PC-3 (cell line): ENCODE measurements around the gene CREBRF. TPM values are rescaled to one million over a fixed set of nuclear protein-coding genes. Genes with fewer than 3 reads are reported as not detected.

Source experiments
- ATAC-seq: fragments of 200-7000 bp; cut with Tn5 transposase; 2 replicates; pipeline ENCODE4 v1.9.1; 2020; ENCODE audit warnings: mild to moderate bottlenecking, moderate library complexity
- BruUV-seq: library from RNA; stranded (reverse); fragments of 400-500 nt; replicated peaks from 2 replicates; lab custom pipeline; 2021; lab: Mats Ljungman, UMichigan
- CTCF ChIA-PET: fragments of 300-600 bp; sonication (Branson Sonifier 250); formaldehyde crosslinking; loops from one replicate; lab custom pipeline; 2022; ENCODE audit warnings: antibody characterized with exemption; lab: Charles Lee
- POLR2A ChIA-PET: fragments of 300-600 bp; sonication (Branson Sonifier 250); formaldehyde crosslinking; loops from one replicate; lab custom pipeline; 2022; ENCODE audit warnings: antibody characterized with exemption; ENCODE audit not compliant: unreplicated experiment; lab: Charles Lee
- DNase-seq: peaks from one replicate; pipeline ENCODE4 v3.0.0-alpha.2; 2015
- H2AFZ ChIP-seq: fragments of 300-600 bp; sonication (generic); 2 replicates; pipeline ENCODE4 v1.6.0; 2016; ENCODE audit warnings: antibody characterized with exemption, low read length
- H3F3A ChIP-seq: fragments of 300-600 bp; sonication (generic); one replicate; pipeline ENCODE4 v1.6.0; 2017; ENCODE audit warnings: antibody characterized with exemption, low read length, control low read depth, mild to moderate bottlenecking; ENCODE audit not compliant: unreplicated experiment
- H3K27ac ChIP-seq: fragments of 300-600 bp; sonication (generic); 2 replicates; pipeline ENCODE4 v1.5.1; 2016; ENCODE audit warnings: mild to moderate bottlenecking, low read length
- H3K27me3 ChIP-seq: fragments of 300-600 bp; sonication (generic); 2 replicates; pipeline ENCODE4 v1.6.1; 2016; ENCODE audit warnings: low read length, mixed read lengths
- H3K36me3 ChIP-seq: fragments of 300-600 bp; sonication (generic); 2 replicates; pipeline ENCODE4 v1.6.1; 2016; ENCODE audit warnings: low read depth, mixed run types, low read length, mixed read lengths
- H3K4me1 ChIP-seq: fragments of 300-600 bp; sonication (generic); 2 replicates; pipeline ENCODE4 v1.5.1; 2016; ENCODE audit warnings: low read length; ENCODE audit not compliant: insufficient read depth
- H3K4me2 ChIP-seq: fragments of 300-600 bp; sonication (generic); 2 replicates; pipeline ENCODE4 v1.6.0; 2016; ENCODE audit warnings: low read length
- H3K4me3 ChIP-seq: fragments of 300-600 bp; sonication (generic); 2 replicates; pipeline ENCODE4 v1.5.1; 2016; ENCODE audit warnings: mild to moderate bottlenecking, low read length, mixed read lengths
- H3K79me2 ChIP-seq: fragments of 300-600 bp; sonication (generic); 2 replicates; pipeline ENCODE4 v1.6.1; 2017; ENCODE audit warnings: low read length, mixed read lengths
- H3K9ac ChIP-seq: fragments of 300-600 bp; sonication (generic); 2 replicates; pipeline ENCODE4 v1.6.0; 2016; ENCODE audit warnings: mild to moderate bottlenecking, low read length
- H3K9me2 ChIP-seq: fragments of 300-600 bp; sonication (generic); replicated peaks from 2 replicates; pipeline ENCODE4 v1.6.1; 2016; ENCODE audit warnings: mixed run types, low read length, mixed read lengths
- H3K9me3 ChIP-seq: fragments of 300-600 bp; sonication (generic); 2 replicates; pipeline ENCODE4 v1.6.1; 2016; ENCODE audit warnings: low read length, mixed read lengths
- H4K20me1 ChIP-seq: fragments of 300-600 bp; sonication (generic); 2 replicates; pipeline ENCODE4 v1.6.1; 2016; ENCODE audit warnings: low read length, mixed read lengths
- EZH2 ChIP-seq: fragments of 300-600 bp; sonication (generic); IDR thresholded peaks from one replicate; pipeline ENCODE4 v1.6.1; 2017; ENCODE audit warnings: antibody characterized with exemption, mild to moderate bottlenecking, low read length; ENCODE audit not compliant: unreplicated experiment
- EZH2phosphoT487 ChIP-seq: fragments of 300-600 bp; sonication (generic); IDR thresholded peaks from 2 replicates; pipeline ENCODE4 v1.6.1; 2018; ENCODE audit warnings: mild to moderate bottlenecking, antibody characterized with exemption, low read length, borderline replicate concordance
- intact Hi-C: fragments of 100-400 bp; cut with micrococcal nuclease; formaldehyde crosslinking; loops from 2 replicates; pipeline ENCODE4 v1.9.0; 2023
- total RNA-seq: library from RNA; depleted of rRNA; stranded (reverse); fragments of >200 nt; gene quantifications from 2 replicates; pipeline ENCODE4 v1.2.3, GENCODE V29; 2014
- TF ChIP-seq, protein P1 (sequence below): fragments of 300-600 bp; sonication (generic); conservative IDR thresholded peaks from 2 replicates; pipeline ENCODE4 v1.5.1; 2017; ENCODE audit warnings: antibody characterized with exemption, low read depth, mild to moderate bottlenecking, low read length

CREBRF gene
- total RNA-seq, 1 experiment from 2014 or later: 4.9 TPM

DNA sequence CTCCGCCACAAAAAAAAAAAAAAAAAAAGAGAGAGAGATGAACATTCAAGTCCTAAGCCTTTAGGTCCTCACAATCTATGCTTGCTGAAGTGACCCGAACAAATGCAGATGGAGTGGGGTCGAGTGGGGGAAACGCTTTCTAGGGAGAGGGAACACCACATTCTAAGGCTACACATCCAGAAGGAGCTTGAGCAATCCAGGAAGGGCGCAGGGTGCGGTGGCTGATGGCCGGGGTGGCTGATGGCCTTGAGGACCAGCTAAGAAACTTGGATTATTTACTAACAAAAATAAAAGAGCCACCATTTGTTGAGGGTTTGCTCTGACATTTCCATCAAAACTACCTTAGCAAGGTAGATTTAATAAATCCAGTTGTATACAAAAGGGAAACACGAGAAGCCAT is 87.4 kb downstream of the CREBRF start:
- Histone ChIP-seq H3F3A (no peaks in the 10 kb centered on the region), H3K27ac (no peak overlapping the region), H3K4me2 (peak overlapping the region; percentile 42), H3K36me3 (peaks cover 5% of the 10 kb centered on the region; the same call in 1 of the 2 replicates), H3K27me3 (no peaks in the 10 kb centered on the region), H3K4me3 (no peak overlapping the region; the same call in 1 of the 2 replicates), H3K9me2 (no peaks in the 10 kb centered on the region), H3K9ac (peak overlapping the region; percentile 93), H3K79me2 (no peaks in the 10 kb centered on the region; the same call in 1 of the 2 replicates), H3K9me3 (no peaks in the 10 kb centered on the region), H3K4me1 (no peaks in the 10 kb centered on the region; the same call in 1 of the 2 replicates), H4K20me1 (no peaks in the 10 kb centered on the region), H2AFZ (peak overlapping the region; percentile 95)
- no TSS peak for BruUV-seq
- ChIA-PET POLR2A (no interaction called here), CTCF (no interaction called here)
- DNase-seq (no peak), ATAC-seq (no peak)
- TF ChIP-seq, protein P1, sequence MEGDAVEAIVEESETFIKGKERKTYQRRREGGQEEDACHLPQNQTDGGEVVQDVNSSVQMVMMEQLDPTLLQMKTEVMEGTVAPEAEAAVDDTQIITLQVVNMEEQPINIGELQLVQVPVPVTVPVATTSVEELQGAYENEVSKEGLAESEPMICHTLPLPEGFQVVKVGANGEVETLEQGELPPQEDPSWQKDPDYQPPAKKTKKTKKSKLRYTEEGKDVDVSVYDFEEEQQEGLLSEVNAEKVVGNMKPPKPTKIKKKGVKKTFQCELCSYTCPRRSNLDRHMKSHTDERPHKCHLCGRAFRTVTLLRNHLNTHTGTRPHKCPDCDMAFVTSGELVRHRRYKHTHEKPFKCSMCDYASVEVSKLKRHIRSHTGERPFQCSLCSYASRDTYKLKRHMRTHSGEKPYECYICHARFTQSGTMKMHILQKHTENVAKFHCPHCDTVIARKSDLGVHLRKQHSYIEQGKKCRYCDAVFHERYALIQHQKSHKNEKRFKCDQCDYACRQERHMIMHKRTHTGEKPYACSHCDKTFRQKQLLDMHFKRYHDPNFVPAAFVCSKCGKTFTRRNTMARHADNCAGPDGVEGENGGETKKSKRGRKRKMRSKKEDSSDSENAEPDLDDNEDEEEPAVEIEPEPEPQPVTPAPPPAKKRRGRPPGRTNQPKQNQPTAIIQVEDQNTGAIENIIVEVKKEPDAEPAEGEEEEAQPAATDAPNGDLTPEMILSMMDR: no peak
- TF ChIP-seq EZH2: no peak
- TF ChIP-seq EZH2phosphoT487: no peak
- intact Hi-C loops: loop anchor here (10.0 kb wide), 1 partner anchor 439 kb away; no protein-coding TSS in a partner anchor

- Histone ChIP-seq H3F3A (no peaks in the 10 kb centered on the region), H3K9ac (peak within 1 kb of the TSS; percentile 93), H3K79me2 (no peaks in the 10 kb centered on the region; the same call in 1 of the 2 replicates), H2AFZ (peak within 1 kb of the TSS; percentile 95), H3K9me2 (no peaks in the 10 kb centered on the region), H3K4me2 (peak within 1 kb of the TSS; percentile 91), H3K36me3 (peaks cover 10% of the 10 kb centered on the region; the same call in 1 of the 2 replicates), H3K27ac (peak within 1 kb of the TSS; percentile 82), H3K4me3 (peak within 1 kb of the TSS; percentile 88), H3K4me1 (no peaks in the 10 kb centered on the region; the same call in 1 of the 2 replicates), H3K9me3 (no peaks in the 10 kb centered on the region), H3K27me3 (no peaks in the 10 kb centered on the region), H4K20me1 (no peaks in the 10 kb centered on the region)
- DNase-seq: peak; percentile 97
- intact Hi-C loops: loop anchor here (1.0 to 10.0 kb wide), 4 partner anchors 87 to 440 kb away; no protein-coding TSS in a partner anchor
- CTCF ChIA-PET: interaction anchor here (0.7 kb wide), 1 partner anchor 518 kb away, joined by 3 read pairs; no protein-coding TSS in a partner anchor
- BruUV-seq: TSS peak; percentile 83
- POLR2A ChIA-PET: interaction anchor here (0.6 to 0.7 kb wide), 3 partner anchors 79 to 185 kb away, joined by 3 to 4 read pairs (median 4); partner anchors contain the start of gene RPL26L1
- no peak for TF ChIP-seq EZH2
- TF ChIP-seq, protein P1: peak; percentile 79
- ATAC-seq: peak; percentile 97
These were observed 88.3 kb downstream of the CREBRF start, which contains the start of gene BNIP1 for GRCh38 chr5:173144200-173145176. TSS of gene BNIP1 (plus strand) at chr5:173144531. CDS start at chr5:173144546, 15 bp downstream.
